Breast epithelium (tissue), 3 donors: ENCODE measurements around the gene PIAS1.

Experiments
- CTCF ChIP-seq, 3 donors: fragments of 450-650 bp; IDR thresholded peaks; one replicate each; pipeline ENCODE4 v1.5.1; 2016 to 2017; ENCODE audit warnings: antibody characterized with exemption in 3 of 3, mild to moderate bottlenecking in 3 of 3, moderate library complexity in 3 of 3
- POLR2A ChIP-seq: fragments of 450-650 bp; IDR thresholded peaks from one replicate; pipeline ENCODE4 v1.6.1; 2016; ENCODE audit warnings: antibody characterized with exemption, mild to moderate bottlenecking, moderate library complexity
- POLR2AphosphoS5 ChIP-seq, 3 donors: sonication (generic); formaldehyde crosslinking; IDR thresholded peaks; one replicate each; pipeline ENCODE4 v1.6.1; 2017; ENCODE audit warnings: antibody characterized with exemption in 3 of 3

DNA sequence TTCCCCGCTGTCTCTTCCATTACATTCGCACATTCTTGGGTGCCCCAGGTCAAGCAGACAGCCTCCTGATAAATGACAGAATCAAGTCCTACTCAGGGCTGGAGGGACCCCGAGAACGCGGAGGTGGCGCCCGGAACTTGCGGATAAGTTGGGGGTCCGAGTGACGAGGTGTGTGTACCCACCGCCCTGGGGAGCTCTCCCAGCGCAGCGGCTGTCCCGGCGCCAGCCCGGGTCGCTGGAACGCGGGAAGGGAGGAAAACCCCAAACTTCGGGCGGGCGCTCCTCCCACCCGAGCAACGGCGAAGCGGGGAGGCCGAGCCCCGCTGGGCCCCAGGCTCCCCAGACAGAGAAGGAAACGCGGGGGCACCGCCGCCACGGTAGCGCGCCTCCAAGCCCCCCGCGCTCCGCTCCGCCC, 174.9 kb downstream of the PIAS1 start:
- TF ChIP-seq CTCF (IDR thresholded peaks at IDR 0.05) (no peak), POLR2A (no peak), POLR2AphosphoS5 (IDR thresholded peaks at IDR 0.05) (no peak)
